LNCAP (cell line): ENCODE results near the gene MGARP.

ENCODE experiments used
- TF ChIP-seq, protein P1 (sequence below): fragments of 450-650 bp; IDR thresholded peaks from 2 replicates; pipeline ENCODE4 v1.5.1; 2017; ENCODE audit warnings: mild to moderate bottlenecking

The MGARP gene

DNA sequence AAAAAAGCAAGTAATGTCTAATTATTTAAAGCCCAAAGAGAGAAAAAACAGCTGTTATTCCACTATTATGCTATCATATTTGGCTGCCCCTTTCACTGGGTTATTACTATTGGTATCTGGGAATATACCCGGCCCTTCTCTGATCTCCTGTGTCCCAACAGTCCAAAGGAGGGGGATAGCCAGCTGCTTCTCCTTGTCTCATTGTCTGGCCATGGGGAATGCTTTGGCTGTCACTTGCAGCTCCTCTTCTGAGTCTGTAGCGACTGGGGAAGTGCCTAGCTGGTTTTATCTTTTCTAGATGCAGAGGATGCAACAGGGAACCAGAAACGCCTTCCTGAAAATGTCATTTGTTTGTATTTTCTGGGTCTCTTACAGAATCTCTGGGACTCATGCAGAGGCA, 33.9 kb downstream of the MGARP start:
- TF ChIP-seq, protein P1, sequence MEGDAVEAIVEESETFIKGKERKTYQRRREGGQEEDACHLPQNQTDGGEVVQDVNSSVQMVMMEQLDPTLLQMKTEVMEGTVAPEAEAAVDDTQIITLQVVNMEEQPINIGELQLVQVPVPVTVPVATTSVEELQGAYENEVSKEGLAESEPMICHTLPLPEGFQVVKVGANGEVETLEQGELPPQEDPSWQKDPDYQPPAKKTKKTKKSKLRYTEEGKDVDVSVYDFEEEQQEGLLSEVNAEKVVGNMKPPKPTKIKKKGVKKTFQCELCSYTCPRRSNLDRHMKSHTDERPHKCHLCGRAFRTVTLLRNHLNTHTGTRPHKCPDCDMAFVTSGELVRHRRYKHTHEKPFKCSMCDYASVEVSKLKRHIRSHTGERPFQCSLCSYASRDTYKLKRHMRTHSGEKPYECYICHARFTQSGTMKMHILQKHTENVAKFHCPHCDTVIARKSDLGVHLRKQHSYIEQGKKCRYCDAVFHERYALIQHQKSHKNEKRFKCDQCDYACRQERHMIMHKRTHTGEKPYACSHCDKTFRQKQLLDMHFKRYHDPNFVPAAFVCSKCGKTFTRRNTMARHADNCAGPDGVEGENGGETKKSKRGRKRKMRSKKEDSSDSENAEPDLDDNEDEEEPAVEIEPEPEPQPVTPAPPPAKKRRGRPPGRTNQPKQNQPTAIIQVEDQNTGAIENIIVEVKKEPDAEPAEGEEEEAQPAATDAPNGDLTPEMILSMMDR, result no peak

DNA sequence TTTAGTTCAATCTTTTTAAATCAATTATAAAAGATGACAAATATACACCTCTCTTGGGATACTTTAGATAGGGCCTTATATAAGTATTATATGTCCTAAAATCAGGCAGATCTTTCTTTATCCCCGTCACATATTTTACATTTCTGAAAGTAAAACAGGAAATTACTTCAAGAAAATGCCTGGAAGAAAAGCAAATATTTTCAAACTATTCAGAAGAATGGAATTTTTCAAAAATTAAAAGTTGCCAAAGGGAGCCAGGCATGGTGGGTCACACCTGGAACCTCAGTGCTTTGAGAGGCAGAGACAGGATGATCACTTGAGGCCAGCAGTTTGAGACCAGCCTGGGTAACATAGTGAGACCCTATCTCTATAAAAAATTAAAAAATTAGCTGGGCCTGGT, 34.4 kb downstream of the MGARP start:
- TF ChIP-seq, protein P1, result no peak

DNA sequence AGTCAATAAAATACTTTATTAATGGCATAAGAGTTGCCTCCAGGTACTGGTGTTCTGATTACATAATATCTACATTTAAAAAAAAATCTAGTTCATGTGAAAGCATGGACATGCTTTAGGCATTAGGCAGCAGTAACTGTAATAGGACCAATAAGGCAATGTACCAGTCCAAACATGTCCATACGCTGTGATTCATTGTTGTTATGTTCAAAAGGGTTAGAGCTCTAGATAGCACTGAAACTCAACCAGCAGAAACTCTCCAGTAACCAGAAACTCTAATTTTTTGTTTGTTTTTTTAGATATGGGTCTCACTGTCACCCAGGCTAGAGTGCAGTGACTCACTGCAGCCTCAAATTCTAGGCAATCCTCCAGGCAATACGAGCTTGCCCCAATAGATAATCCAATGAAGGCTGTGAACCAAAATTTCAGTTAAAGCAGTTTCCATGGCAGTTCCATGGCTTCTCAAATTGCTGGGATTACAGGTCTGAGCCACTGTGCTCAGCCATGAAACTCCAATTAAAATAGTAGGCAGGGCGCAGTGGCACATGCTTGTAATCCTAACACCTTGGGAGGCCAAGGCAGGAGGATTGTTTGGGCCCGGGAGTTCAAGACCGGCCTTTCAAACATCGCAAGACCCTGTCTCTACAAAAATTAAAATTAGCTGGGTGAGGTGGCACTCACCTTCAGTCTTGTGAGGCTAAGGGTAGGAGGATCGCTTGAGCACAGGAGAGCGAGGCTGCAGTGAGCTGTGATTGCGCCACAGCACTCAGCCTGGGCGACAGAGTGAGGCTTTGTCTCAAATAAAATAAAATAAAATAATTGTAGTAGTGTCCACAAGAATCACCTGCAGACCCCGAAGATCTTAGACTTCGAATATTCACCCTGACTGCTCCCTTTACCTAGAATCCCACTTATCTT, 36.3 kb downstream of the MGARP start:
- TF ChIP-seq, protein P1, result no peak

DNA sequence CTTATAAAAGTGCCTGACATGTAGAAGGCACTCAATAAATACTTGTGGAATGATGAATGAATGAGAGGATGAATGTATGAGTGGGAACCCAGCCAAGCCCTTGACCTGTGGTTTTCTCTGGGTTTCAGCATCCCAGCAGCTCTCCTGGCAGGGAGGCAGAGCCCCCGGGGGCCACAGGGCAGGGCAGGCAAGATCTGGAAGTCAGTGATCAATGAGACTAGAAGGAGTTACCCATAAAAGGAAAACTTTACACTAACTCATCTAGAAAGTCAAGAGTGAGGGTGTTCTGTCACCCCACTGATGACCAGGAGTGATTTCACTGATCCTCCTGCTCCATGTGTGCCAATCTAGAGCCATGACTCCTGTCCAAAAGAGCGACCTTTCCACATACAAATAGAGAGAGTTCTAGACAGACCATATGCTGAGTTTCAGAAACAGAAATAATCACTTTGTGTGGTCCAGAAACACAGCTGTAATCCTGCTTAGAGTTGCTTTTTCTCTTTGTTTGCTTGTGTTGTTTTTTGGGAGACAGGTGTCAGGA, 37.4 kb downstream of the MGARP start:
- TF ChIP-seq, protein P1, result no peak

DNA sequence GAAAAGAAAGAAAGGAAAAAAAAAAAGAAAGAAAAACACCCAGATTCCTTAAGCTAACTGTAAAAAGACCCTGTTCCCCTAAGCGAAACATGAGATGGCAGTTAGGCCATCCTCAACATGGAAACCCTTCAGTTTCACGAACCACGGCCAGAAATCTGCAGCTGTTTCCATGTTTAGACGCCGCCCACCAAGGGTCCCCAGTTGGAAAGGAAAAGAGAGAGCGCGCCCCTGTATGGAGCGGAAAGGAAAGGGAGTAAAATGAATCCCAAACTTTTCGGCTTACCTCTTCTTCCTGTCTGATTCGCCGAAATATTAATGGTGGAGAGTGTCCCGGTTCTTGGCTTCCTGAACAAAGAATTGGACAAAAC, 38.3 kb downstream of the MGARP start:
- TF ChIP-seq, protein P1, result no peak

DNA sequence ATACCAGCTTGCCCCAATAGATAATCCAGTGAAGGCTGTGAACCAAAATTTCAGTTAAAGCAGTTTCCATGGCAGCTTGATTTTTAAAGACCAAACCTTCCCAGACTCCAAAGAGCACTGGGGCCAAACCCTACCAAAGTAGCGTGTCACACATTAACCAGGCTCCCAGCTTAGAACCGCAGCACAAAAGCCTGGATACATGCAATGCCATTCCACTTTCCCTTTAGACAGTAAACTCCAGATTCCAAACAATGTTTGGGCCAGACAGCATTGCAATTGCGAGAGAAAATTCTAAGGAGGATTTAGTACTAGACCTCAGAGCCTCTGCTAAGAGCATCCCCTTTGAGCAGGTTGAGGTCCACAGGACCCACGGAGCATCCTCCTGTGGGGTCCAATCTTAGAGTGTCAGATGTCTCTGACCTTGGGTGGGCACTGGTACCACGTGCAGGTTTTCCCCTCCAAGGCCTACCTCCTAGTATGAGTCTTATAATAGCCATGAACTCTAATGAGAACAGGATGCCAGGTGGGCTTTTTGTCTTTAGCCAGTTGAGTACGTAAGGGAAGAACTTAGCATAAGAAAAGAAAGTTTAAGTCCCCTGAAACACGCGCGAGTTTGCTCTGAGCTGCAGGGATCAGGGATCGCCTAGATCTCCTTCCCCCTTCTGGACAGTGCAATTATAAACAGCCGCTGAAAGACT, 38.8 kb downstream of the MGARP start:
- TF ChIP-seq, protein P1, result no peak

DNA sequence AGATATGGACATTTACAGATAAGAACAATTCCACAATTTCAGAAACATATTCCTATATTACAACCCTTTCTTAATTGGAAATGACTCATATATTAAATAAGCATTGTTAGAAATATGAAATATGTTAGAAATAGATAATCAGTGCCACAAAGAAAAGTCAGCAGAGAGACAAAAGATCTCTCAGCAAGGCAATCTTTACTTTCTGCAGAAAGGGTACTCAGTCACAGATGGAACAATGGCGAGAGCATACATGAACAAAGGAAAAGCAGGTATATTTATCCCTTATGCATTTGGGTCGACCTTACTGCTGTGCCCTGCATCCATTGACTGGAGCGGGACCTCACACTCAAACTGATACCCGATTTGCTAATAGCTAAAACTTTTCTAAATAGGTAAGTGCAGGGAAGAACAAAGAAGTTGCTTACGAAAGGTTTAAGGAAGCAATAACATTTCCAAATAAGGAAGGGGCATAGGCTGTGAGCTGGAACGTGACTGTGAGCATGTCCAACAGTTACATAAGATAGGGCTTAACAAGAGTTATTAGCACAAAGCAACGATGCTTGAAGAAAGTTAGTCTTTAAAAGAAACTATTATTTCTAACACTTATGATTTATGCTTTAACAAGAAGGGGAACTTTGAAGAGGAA, 40.8 kb downstream of the MGARP start:
- TF ChIP-seq, protein P1, result no peak
